HG03066 (cell line): ENCODE data around the gene RASSF7.
A peak's percentile ranks its signal among the peaks of the same experiment; 100 is the strongest.
"Not testable (repeated sequence)": the region's sequence is repeated elsewhere in the genome, so short reads cannot be mapped to it uniquely, and the experiment has no call there.

Experiments used
- ATAC-seq: cut with Tn5 transposase; IDR thresholded peaks from one replicate; pipeline ENCODE4 v1.9.1; 2021; ENCODE audit warnings: low read depth; ENCODE audit not compliant: unreplicated experiment

RASSF7 gene, protein sequence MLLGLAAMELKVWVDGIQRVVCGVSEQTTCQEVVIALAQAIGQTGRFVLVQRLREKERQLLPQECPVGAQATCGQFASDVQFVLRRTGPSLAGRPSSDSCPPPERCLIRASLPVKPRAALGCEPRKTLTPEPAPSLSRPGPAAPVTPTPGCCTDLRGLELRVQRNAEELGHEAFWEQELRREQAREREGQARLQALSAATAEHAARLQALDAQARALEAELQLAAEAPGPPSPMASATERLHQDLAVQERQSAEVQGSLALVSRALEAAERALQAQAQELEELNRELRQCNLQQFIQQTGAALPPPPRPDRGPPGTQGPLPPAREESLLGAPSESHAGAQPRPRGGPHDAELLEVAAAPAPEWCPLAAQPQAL

DNA sequence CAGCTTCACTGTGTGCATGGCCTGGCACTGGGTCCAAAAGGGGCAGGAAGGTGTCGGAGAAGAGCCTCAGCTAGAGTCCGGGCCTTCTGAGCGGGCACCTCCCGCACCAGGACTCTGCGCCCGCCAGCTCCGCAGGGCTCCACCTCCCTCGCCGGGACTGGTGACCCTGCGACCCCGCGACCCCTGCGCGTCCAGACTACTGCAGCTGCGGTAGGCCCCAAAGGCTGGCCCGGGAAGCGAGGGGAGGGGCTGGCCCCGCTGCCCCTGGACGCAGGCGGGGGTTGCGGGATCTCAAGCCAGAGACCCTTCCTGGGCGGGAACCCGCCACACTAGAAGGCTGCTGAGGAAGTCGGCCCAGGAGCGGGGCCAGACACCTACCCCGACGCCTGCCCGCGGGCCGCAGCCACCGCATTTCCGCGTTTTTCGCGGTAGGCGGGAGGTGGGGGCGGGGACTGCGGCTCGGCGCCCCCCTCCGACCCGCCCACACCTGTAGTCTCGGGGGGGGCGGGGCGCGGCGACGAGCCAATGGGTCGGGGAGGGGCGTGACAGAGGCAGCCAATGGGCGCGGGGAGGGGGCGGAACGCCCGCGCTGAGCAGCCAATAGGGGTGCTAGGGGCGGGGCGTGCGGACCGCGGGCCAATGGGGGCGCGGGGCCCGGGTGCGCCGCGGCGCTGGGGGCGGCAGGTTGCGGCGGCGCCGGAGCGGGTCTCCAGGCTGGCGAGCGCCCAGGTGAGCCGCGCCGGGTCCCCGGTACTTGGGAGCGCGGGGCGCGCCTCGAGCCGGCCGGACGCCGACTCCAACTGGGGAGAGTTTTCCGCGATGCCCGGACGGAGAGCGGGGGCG lies at the start of gene RASSF7, which contains the start of gene LMNTD2:
Gene RASSF7 (plus strand): TSS at position 666 of the 843 bp plus-strand sequence. CDS start 799 bp downstream, outside the sequence.
Gene LMNTD2 (minus strand): TSS at position 434 of the 843 bp plus-strand sequence. CDS start 22 bp downstream, at position 412.
- peak; percentile 68 for ATAC-seq

DNA sequence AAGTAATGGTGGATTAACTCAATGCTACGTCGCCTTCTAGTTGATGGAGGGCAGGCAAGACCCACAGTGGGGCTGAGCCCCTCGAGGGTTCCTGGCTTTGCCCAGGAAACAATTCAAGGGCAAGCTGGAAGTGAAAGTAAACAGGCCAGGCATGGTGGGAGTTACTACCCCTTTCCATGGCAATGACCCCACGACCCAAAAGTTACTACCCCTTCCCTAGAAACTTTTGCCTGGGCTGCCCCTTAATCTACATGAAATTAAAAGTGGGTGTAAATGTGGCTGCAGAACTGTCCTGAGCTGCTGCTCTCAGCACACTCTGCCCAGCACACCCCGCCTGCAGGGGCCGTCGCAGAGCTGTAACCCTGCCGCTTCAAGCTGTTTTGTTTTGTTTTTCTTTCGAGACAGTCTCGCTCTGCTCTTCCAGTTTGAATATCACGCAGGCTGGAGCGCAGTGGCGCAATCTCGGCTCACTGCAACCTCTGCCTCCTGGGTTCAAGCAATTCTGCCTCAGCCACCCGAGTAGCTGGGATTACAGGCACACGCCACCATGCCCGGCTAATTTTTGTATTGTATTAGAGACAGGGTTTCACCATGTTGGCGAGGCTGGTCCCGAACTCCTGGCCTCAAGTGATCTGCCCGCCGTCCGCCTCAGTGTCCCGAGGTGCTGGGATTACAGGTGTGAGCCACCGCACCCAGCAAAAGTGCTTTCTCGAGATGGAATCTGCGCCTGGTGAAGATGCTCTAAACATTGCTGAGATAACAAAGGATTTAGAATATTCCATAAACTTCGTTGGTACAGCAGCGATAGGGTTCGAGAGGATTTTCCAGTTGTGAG lies 47.8 kb upstream of the RASSF7 start:
- ATAC-seq = no peak

DNA sequence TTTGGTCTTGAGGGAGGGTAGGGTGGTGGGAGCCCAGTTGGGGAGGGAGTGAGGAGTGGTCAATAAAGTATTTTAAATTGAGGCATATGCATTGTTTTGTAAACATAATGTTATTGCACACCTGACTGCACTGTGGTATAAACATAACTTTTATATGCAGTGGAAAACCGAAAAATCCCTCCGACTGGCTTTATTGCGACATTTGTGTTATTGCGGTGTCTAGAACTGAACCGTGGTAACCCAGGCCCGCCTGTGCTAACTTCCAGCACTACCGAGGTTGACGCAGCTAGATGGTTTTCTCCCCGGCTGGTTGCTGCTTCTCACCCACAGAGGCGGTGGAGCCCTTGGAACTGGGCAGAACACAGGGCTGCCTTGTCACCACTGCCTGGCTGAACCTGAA lies 46.2 kb upstream of the RASSF7 start:
- ATAC-seq = no peak

DNA sequence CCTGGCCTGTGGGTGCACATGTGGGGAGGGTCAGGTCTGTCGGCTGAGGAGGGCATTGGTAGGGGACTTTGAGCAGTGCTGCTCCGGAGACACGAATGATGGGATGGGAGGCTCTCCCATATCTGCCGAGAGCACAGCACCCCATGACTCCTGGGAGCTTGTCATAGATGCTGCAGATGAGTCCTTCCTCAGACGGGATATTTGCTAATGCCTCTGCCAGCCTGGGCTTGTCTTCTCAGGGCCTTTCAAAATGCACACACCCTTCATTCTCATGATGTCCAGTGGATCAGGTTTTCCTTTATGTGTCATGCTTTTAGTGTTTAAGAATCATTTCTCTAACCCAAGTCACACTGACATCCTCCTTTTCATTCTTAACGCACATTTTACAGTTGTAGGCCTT lies 45.6 kb upstream of the RASSF7 start:
- no peak for ATAC-seq

DNA sequence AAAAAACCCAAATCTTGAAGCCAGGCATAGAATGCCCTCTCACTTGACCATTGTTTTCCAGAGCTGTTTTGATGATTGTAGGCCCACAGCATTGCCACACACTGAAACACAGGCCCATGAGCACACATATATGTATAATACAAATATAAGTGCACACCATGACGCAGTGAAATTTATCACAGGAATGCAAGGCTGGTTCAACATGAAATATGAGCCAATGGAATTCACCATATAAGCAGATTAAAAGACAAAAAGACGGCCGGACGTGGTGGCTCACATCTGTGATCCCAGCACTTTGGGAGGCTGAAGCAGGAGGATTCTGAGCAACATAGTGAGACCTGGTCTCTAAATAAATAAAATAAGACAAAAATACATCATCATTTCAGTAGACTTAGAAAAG lies 44.4 kb upstream of the RASSF7 start:
- ATAC-seq = no peak

DNA sequence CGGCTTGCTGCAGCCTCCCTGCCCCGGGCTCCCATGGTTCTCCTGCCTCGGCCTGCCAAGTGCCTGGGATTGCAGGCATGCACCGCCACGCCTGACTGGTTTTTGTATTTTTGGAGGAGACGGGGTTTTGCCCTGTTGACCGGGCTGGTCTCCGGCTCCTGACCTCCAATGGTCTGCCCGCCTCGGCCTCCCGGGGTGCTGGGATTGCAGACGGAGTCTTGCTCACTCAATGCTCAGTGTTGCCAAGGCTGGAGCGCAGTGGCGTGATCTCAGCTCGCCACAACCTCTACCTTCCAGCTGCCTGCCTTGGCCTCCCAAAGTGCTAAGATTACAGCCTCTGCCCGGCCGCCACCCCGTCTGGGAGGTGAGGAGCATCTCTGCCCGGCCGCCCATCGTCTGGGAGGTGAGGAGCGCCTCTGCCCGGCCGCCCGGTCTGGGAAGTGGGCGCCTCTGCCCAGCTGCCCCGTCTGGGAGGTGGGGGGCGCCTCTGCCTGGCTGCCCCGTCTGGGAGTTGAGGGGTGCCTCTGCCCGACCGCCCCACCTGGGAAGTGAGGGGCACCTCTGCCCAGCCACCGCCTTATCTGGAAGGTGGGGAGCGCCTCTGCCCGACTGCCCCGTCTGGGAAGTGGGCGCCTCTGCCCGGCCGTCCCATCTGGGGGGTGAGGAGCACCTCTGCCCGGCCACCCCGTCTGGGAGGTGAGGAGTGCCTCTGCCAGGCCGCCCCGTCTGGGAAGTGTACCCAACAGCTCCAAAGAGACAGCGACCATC lies 43.7 kb upstream of the RASSF7 start:
- not testable (repeated sequence) for ATAC-seq

DNA sequence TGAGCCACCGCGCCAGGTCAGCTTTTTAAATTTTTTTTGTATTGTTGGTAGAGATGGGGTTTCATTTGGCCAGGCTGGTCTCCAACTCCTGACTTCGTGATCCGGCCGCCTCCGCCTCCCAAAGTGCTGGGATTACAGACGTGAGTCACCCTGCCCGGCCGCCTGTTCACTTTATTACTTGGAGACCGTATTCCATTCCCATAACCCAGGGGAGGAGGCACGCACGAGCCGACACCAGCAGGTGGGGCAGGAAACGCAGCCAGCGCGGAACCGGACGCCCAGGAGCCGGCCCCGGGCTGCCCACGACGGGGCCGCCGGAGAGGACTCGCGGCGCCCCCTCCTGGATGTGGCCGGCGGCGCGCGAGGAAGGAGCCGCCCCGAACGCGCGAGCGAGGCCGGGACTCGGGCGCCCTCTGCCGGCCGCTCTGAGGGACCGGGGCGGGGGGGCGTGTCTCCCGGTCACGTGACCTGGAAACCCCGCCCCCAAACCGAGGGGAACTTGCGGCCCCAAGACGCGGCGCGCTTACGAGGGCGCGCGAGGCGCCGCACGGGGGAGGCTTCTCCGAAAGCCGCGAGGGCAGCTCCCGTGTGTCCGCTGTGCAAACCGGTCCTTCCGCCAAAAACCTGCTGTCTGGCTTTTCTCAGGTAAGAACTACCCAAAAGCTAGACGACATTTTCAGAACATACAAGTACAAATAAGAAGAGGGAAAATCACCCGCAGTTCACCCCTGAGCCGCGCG lies 42.1 kb upstream of the RASSF7 start:
- peak; percentile 75 for ATAC-seq

DNA sequence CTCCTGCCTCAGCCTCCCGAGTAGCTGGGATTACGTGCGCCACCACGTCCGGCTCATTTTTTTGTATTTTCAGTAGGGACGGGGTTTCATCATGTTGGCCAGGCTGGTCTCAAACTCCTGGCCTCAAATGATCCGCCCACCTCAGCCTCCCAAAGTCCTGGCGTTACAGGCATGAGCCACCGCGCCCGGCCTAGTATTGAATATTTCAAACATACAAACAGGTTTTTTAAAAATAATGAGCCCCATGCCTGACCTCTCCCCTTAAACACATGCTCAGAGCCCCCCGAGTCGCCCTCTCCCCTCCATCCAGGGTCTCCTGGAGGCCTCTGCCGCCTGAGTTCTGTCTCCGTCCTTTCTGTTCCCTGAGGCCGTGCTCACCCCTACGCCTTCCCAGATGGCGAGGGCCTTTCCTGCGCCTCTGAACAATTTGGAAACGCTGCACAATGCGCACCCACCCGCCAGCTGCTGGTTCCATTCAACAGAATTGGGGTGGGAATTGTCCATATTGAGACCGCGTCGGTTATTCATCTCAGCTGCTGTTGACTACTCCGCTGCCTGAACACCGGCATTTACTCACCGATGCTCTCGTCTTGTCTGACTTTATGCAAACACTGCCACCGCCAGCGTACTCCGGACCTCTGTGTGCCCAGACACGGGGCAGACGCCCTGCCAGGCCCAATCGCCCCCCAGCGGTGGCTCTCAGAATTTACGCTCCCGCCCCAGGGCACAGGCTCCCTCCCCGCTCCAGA lies 40.2 kb upstream of the RASSF7 start:
- no peak for ATAC-seq

DNA sequence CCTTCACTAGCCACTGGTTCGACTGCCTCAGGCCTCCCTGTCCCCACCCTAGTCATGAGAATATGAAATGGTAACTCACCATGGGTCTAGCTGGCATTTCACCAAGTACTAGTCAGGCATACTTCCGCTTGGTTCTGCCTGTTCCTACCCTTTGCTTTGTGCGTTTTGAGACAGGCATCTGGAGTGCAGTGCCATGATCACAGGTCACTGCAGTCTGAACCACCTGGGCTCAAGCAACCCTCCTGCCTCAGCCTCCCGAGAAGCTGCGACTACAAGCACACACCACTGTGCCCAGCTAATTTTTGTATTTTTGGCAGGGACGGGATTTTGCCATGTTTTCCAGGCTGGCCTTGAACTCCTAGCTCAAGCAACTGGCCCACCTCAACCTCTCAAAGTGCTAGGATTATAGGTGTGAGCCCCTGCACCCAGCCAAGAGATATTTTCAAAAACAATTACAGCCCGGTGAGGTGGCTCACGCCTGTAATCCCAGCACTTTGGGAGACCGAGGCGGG lies 39.5 kb upstream of the RASSF7 start:
- ATAC-seq = no peak

DNA sequence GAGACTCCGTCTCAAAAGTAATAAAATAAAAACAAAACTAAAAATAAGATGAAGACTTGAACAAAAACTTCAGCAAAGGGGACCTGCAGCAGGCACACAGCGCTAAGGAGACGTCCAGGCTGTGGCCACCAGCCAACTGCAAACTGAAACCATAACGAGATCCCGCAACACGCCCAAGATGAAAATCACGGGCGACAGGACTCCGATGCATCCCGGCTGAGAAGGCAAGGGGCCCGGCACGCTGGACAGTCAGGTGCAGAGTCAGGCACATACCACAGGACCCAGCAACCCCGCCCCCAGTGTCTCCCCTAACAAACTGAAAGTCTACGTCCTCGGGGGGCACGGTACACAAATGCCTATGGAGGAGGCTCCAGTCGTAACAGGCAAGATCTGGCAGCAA lies 34.6 kb upstream of the RASSF7 start:
- ATAC-seq = no peak

DNA sequence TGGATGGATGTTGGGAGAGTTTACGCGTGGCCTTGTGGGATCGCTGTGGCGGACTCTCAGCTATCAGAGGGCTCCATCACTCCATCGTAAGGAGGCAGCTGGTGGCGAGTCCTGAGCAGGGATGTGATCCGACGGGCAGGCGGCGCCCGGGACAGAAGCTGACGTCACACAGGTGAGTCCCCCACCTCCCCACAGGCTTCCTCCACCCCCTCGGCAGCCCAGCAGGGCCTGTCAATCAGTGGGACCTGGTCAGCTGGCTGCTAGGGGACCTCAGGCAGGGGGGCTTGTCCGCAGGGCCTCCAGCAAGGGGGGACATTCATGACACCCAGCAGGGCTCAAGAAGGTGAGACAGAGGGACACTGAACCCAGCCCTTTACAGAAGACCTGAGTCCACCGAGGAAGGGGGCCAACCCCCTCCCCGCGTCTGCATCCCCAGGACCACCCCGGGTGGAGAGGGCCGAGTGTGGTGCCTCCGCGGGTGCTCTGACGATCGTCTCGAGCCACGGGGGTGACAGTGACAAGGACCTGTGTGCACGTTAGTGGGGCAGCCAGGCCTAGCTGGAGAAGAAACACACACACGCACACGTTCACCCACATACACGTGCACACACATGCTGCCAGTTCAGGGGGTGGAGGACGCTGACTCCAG lies 32.5 kb upstream of the RASSF7 start:
- ATAC-seq = no peak

DNA sequence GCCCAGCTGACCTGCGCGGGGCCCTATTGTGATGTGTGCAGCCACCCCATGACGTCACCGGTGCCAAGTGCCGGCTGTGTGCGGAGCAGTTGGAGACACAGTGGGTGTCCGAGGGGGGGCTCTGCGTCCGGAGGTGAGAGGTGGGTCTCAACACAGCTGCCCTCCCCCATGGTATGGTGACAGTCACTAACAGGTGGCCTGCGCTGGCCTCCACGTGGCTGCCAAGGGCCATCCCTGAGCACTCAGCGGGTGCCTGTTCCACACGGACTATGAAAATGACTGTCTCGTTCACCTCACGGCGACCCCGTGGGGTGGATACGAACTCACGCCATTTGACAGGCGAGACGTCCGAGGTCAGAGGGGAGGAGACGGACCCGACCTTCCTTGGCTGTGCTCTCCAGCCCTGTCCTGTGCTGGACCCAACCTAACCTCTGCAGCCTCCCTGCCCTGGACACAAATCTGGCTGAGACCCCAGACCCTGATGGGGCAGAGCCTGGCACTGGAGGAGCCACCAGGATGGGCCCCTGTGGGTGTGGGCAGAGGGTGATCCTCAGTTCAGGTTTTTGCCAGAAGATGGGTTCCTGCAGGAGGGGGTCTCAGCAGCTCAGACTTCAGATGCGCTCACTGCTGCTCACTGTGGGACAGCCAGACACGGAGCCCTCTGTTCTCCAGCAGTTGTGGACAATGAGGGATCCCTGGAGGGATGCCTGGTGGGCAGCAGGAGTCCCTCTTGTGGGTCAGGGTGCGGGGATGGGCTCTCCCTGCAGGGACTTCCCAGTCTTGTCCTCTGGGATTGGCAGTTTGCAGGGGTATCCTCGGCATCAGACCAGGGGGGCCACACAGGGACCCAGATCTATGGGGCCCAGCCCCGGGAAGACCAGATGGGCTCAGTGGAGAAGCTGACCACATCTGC lies 31.7 kb upstream of the RASSF7 start:
- no peak for ATAC-seq

DNA sequence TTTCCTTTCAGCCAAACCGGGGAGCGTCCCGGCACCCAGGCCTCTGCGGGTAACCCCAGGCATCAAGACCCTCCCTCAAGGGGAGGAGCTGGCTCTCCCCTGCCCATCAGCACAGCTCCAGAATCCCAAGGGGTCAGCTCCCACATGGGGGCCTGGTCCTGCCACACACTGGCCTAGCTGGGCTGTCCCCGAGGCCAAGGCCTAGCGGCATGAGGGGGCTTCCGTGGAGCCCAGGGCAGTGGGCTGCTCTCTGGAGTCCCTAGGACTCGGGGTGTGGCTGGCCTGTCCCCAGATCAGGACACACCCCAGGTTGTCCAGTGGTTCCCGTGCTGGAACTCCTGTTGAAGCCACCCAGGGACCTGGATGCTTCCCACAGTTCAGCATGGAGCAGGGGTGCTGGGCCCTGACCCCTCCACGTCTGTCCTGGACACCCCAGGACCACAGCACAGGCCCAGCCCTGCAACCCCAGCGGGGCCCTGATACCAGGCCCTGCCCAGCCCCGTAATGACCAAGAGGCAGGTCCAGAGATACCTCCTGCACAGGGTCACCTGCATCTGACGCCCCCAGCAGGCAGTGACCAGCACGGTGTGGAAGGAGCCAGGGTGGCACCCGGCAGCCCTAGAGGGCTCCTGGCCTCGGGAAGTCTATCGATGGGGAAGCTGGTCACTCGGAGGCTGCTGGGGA lies 30.9 kb upstream of the RASSF7 start:
- no peak for ATAC-seq

DNA sequence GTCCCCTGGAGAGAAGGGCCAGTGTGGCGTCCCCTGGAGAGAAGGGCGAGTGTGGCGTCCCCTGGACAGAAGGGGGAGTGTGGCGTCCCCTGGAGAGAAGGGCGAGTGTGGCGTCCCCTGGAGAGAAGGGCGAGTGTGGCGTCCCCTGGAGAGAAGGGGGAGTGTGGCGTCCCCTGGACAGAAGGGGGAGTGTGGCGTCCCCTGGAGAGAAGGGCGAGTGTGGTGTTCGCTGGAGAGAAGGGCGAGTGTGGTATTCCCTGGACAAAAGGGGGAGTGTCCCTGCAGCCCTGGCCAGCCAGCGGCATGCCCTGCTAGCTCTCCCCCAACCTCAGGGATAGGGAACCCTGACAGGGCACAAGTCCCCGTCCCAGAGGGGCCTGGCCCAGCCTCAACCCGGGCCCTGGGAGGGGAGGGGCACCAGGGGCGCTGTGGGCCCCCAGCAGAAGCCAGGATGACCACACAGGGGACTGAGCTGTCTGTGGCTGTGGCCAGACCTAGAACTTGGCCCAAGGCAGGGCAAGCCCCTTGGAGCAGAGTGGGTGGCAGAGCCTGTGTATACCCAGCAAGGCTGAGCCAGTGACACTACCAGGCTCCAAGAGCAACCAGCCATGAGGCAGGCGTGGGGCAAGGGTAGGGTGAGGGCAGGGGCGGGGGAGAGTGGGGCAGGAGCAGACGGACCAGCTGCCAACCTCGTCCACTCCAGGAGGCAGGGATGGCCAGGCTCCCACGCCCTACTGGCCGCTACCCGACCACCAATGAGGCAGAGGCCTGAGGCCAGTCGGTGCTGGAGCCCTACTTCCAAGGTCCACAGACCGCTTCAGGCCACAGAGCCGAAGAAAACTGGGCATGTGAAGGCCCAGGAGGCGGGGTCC lies 29.6 kb upstream of the RASSF7 start:
- no peak for ATAC-seq

DNA sequence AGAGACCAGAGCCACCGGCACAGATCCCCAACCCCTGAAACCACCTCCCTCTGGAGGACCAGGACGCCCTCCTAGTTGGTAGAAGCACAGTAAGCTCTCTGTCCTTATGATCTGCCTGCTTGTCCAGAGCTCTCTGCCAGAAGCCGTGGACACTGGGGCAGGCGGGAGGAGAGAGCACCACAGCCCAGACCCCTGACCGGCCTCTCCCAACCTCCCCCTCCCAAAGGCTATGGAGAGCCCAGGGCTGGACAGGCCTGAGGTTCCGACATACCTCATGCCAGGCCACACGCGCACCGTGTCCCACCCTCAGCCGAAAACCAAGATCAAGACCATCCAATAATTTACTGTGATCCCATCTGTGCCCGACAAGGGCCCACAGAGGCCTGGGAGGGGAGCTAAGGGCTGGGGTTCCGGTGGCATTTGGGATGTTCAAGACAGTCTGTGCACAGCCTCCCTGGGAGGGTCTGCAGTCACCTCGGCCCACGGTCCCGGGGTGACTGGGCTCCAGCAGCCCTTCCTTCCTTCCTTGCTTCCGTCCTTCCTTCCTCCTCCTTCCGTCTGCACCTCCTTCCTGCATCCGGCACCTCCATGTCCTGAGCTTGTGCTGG lies 28.7 kb upstream of the RASSF7 start:
- ATAC-seq = no peak
